Measurements from ENCODE around the gene PGAM1.

PGAM1 gene

GRCh38 chr10:97381626-97382025 lies 44.4 kb upstream of the PGAM1 start:
- no peak for DNase-seq
- no peak overlapping the region for H2BK12ac ChIP-seq (ENCODE audit: low read length)
- H3K27ac ChIP-seq (ENCODE audit: low read depth, low read length) = no peak overlapping the region
- H3K14ac ChIP-seq (ENCODE audit: low read length) = no peak overlapping the region
- H3K18ac ChIP-seq (ENCODE audit: low read length) = no peak overlapping the region
- H2BK120ac ChIP-seq (ENCODE audit: insufficient read depth, low read length, poor library complexity) = no peak overlapping the region
- H3K4me2 ChIP-seq (ENCODE audit: low read length) = no peak overlapping the region
- H4K12ac ChIP-seq (ENCODE audit: low read depth, low read length) = no peak overlapping the region
- H3K27me3 ChIP-seq (ENCODE audit: insufficient read depth, low read length) = no peaks in the 10 kb centered on the region
- no peaks in the 10 kb centered on the region for H3K79me2 ChIP-seq (ENCODE audit: control insufficient read depth, insufficient read depth, low read length, poor library complexity)
- H2AK5ac ChIP-seq (ENCODE audit: low read length) = no peak overlapping the region
- WGBS (ENCODE audit: extremely low coverage, insufficient coverage, insufficient read length) = no CpG with 5 or more reads among the region's 8 CpGs
- H2BK5ac ChIP-seq (ENCODE audit: low read depth, low read length, poor library complexity) = no peak overlapping the region
- no peak overlapping the region for H4K91ac ChIP-seq (ENCODE audit: low read depth, low read length)
- H3K23ac ChIP-seq (ENCODE audit: low read length) = no peak overlapping the region
- H3K4me1 ChIP-seq (ENCODE audit: control insufficient read depth in 1 of 2, insufficient read depth in 2 of 2, low read length in 2 of 2) = peaks cover 0 to 5% of the 10 kb centered on the region in 2 experiments
- H4K8ac ChIP-seq (ENCODE audit: low read depth, low read length) = no peak overlapping the region
- H3K9ac ChIP-seq (ENCODE audit: low read length) = no peak overlapping the region
- peaks cover 4% of the 10 kb centered on the region for H3K79me1 ChIP-seq (ENCODE audit: low read length)
- H3K36me3 ChIP-seq (ENCODE audit: control insufficient read depth in 1 of 2, insufficient read depth in 2 of 2, low read length in 2 of 2) = peaks cover 31 to 55% of the 10 kb centered on the region in 2 experiments
- H2AFZ ChIP-seq (ENCODE audit: insufficient read depth, low read length, poor library complexity) = no peak overlapping the region
- no peaks in the 10 kb centered on the region for H3K9me3 ChIP-seq (ENCODE audit: insufficient read depth, low read depth, low read length)
- no peak overlapping the region for H3K4me3 ChIP-seq (ENCODE audit: low read depth, low read length)
- no peak overlapping the region for H3K4ac ChIP-seq (ENCODE audit: low read depth, low read length)

GRCh38 chr10:97383159-97383558 lies 42.8 kb upstream of the PGAM1 start:
- H3K9me3 ChIP-seq (ENCODE audit: insufficient read depth, low read depth, low read length) = no peaks in the 10 kb centered on the region
- no peak overlapping the region for H2AK5ac ChIP-seq (ENCODE audit: low read length)
- no peak overlapping the region for H3K4me2 ChIP-seq (ENCODE audit: low read length)
- peaks cover 34 to 51% of the 10 kb centered on the region in 2 experiments for H3K36me3 ChIP-seq (ENCODE audit: control insufficient read depth in 1 of 2, insufficient read depth in 2 of 2, low read length in 2 of 2)
- no peak overlapping the region for H3K27ac ChIP-seq (ENCODE audit: low read depth, low read length)
- H3K27me3 ChIP-seq (ENCODE audit: insufficient read depth, low read length) = no peaks in the 10 kb centered on the region
- WGBS (ENCODE audit: extremely low coverage, insufficient coverage, insufficient read length) = no CpG with 5 or more reads among the region's 7 CpGs
- H3K23ac ChIP-seq (ENCODE audit: low read length) = no peak overlapping the region
- H2BK12ac ChIP-seq (ENCODE audit: low read length) = no peak overlapping the region
- peaks cover 4% of the 10 kb centered on the region for H3K79me1 ChIP-seq (ENCODE audit: low read length)
- no peak overlapping the region for H4K12ac ChIP-seq (ENCODE audit: low read depth, low read length)
- H3K4ac ChIP-seq (ENCODE audit: low read depth, low read length) = no peak overlapping the region
- H4K8ac ChIP-seq (ENCODE audit: low read depth, low read length) = no peak overlapping the region
- H3K14ac ChIP-seq (ENCODE audit: low read length) = no peak overlapping the region
- no peak overlapping the region for H3K9ac ChIP-seq (ENCODE audit: low read length)
- no peaks in the 10 kb centered on the region for H3K79me2 ChIP-seq (ENCODE audit: control insufficient read depth, insufficient read depth, low read length, poor library complexity)
- DNase-seq = no peak
- no peak overlapping the region for H3K4me3 ChIP-seq (ENCODE audit: low read depth, low read length)
- H2BK120ac ChIP-seq (ENCODE audit: insufficient read depth, low read length, poor library complexity) = no peak overlapping the region
- H3K18ac ChIP-seq (ENCODE audit: low read length) = no peak overlapping the region
- H4K91ac ChIP-seq (ENCODE audit: low read depth, low read length) = no peak overlapping the region
- H2BK5ac ChIP-seq (ENCODE audit: low read depth, low read length, poor library complexity) = no peak overlapping the region
- H3K4me1 ChIP-seq (ENCODE audit: control insufficient read depth in 1 of 2, insufficient read depth in 2 of 2, low read length in 2 of 2) = peaks cover 0 to 5% of the 10 kb centered on the region in 2 experiments
- no peak overlapping the region for H2AFZ ChIP-seq (ENCODE audit: insufficient read depth, low read length, poor library complexity)

GRCh38 chr10:97384156-97384555 lies 41.8 kb upstream of the PGAM1 start:
- no CpG with 5 or more reads among the region's 5 CpGs for WGBS (ENCODE audit: extremely low coverage, insufficient coverage, insufficient read length)
- Histone ChIP-seq H4K91ac (ENCODE audit: low read depth, low read length) (no peak overlapping the region), H3K79me1 (ENCODE audit: low read length) (peaks cover 1% of the 10 kb centered on the region), H3K4me2 (ENCODE audit: low read length) (no peak overlapping the region), H2BK12ac (ENCODE audit: low read length) (no peak overlapping the region), H3K4me3 (ENCODE audit: low read depth, low read length) (no peak overlapping the region), H3K14ac (ENCODE audit: low read length) (no peak overlapping the region), H2AFZ (ENCODE audit: insufficient read depth, low read length, poor library complexity) (no peak overlapping the region), H3K27me3 (ENCODE audit: insufficient read depth, low read length) (no peaks in the 10 kb centered on the region), H4K12ac (ENCODE audit: low read depth, low read length) (no peak overlapping the region), H3K4ac (ENCODE audit: low read depth, low read length) (no peak overlapping the region), H4K8ac (ENCODE audit: low read depth, low read length) (no peak overlapping the region), H3K23ac (ENCODE audit: low read length) (no peak overlapping the region), H2AK5ac (ENCODE audit: low read length) (no peak overlapping the region), H3K36me3 (ENCODE audit: control insufficient read depth in 1 of 2, insufficient read depth in 2 of 2, low read length in 2 of 2) (peaks cover 36 to 54% of the 10 kb centered on the region in 2 experiments), H3K9me3 (ENCODE audit: insufficient read depth, low read depth, low read length) (no peaks in the 10 kb centered on the region), H3K4me1 (ENCODE audit: control insufficient read depth in 1 of 2, insufficient read depth in 2 of 2, low read length in 2 of 2) (peaks cover 0 to 2% of the 10 kb centered on the region in 2 experiments), H2BK120ac (ENCODE audit: insufficient read depth, low read length, poor library complexity) (no peak overlapping the region), H3K27ac (ENCODE audit: low read depth, low read length) (no peak overlapping the region), H2BK5ac (ENCODE audit: low read depth, low read length, poor library complexity) (no peak overlapping the region), H3K9ac (ENCODE audit: low read length) (no peak overlapping the region), H3K79me2 (ENCODE audit: control insufficient read depth, insufficient read depth, low read length, poor library complexity) (no peaks in the 10 kb centered on the region), H3K18ac (ENCODE audit: low read length) (no peak overlapping the region)
- no peak for DNase-seq

- Histone ChIP-seq H2BK12ac (ENCODE audit: low read length) (no peak overlapping the region), H3K4me3 (ENCODE audit: low read depth, low read length) (no peak overlapping the region), H3K9ac (ENCODE audit: low read length) (no peak overlapping the region), H3K4me2 (ENCODE audit: low read length) (no peak overlapping the region), H3K4me1 (ENCODE audit: control insufficient read depth in 1 of 2, insufficient read depth in 2 of 2, low read length in 2 of 2) (no peaks in the 10 kb centered on the region), H3K9me3 (ENCODE audit: insufficient read depth, low read depth, low read length) (no peaks in the 10 kb centered on the region), H3K79me2 (ENCODE audit: control insufficient read depth, insufficient read depth, low read length, poor library complexity) (no peaks in the 10 kb centered on the region), H3K79me1 (ENCODE audit: low read length) (no peaks in the 10 kb centered on the region), H2BK5ac (ENCODE audit: low read depth, low read length, poor library complexity) (no peak overlapping the region), H2BK120ac (ENCODE audit: insufficient read depth, low read length, poor library complexity) (no peak overlapping the region), H3K36me3 (ENCODE audit: control insufficient read depth in 1 of 2, insufficient read depth in 2 of 2, low read length in 2 of 2) (peaks cover 35 to 52% of the 10 kb centered on the region in 2 experiments), H3K18ac (ENCODE audit: low read length) (no peak overlapping the region), H3K4ac (ENCODE audit: low read depth, low read length) (no peak overlapping the region), H4K8ac (ENCODE audit: low read depth, low read length) (no peak overlapping the region), H2AFZ (ENCODE audit: insufficient read depth, low read length, poor library complexity) (no peak overlapping the region), H3K27ac (ENCODE audit: low read depth, low read length) (no peak overlapping the region), H3K23ac (ENCODE audit: low read length) (no peak overlapping the region), H3K14ac (ENCODE audit: low read length) (no peak overlapping the region), H4K91ac (ENCODE audit: low read depth, low read length) (no peak overlapping the region), H2AK5ac (ENCODE audit: low read length) (no peak overlapping the region), H4K12ac (ENCODE audit: low read depth, low read length) (no peak overlapping the region), H3K27me3 (ENCODE audit: insufficient read depth, low read length) (no peaks in the 10 kb centered on the region)
- no CpG with 5 or more reads among the region's 6 CpGs for WGBS (ENCODE audit: extremely low coverage, insufficient coverage, insufficient read length)
- no peak for DNase-seq
Measured at GRCh38 chr10:97384641-97385040, 41.4 kb upstream of the PGAM1 start.
